HG03135 (cell line): ENCODE measurements around the gene NXN.
"Not testable (repeated sequence)": the region's sequence is repeated elsewhere in the genome, so short reads cannot be mapped to it uniquely, and the experiment has no call there.

Experiments
- ATAC-seq: cut with Tn5 transposase; IDR thresholded peaks from one replicate; pipeline ENCODE4 v1.9.1; 2021; ENCODE audit warnings: mild to moderate bottlenecking, moderate library complexity; ENCODE audit not compliant: unreplicated experiment

The NXN gene

DNA sequence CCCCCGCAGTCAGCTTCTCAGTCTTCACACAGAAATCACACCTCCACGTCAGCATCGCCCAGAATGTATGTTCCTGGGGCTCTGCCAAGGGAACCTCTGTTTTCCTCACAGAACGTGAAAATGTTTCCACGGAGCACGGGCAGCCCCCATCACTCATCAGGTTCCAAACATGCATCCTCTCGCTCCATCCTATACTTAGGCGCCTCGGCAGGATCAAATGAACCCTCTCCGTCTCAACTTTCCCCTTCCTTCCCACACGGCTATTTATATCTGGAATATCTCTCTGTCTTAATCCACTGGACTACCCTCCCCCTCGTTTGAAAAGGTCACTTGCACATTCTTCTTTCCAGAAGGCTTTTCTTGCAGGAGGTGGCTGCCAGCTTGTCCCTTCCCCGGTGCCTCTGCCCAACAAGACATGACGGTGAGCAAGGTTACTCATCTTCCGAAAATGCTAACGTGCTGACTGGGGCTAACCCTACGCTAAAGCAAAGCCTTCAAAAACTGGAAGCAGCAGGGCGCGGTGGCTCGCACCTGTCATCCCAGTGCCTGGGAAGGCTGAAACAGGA, 21.6 kb downstream of the NXN start:
- ATAC-seq, result no peak

DNA sequence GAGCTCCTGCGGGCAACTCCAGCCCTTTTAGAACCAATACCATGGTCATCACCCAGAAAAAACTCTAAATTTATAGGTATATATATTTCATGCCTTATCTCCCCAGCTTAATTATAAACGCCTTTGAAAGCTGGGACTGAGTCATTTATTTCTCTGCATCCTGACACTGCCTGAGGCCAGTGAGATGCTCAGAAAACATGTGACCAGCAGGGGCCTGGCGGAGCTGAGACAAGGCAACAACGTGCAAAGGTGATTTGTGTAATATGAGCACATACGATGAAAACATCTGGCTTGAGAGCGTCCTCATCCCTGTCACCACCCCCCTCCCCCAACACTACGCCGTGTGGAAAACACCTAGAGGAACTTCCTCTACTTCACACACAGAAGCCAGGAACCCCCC, 22.7 kb downstream of the NXN start:
- ATAC-seq, result no peak

DNA sequence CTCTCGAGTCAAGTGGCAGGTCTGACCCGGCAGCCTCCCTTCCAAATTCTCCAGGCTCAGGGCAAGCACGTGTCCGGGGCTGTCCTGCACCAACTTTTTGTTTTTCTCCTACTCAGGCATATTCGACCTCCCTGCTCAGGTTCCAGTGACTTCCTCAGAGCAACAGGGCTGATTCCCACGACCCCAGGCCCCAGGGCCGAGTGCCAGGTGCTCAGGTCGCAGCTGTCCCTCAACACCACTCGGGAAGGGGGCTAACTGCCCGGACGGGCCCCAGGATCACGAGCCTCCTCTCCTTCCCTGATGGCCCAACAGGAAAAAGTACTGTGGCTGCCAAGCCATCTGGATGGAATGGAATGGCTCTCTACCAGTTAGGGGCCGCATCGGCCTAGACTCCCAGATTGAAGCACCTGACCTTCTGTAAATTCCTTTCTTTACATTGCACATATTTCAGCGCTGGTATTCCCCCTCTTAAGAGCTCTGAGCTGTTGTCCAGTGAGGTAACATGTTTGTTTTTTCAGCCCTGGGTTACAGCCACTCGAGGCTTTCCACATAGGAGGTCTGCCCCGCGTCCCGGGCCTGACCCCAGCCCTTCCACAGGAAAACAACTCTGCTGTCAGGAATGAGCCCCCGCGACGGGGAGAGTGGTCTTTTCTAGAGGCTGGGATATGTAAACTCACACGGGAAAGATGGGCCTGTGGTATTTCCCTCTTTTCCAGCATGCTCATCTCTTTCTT, 25.0 kb downstream of the NXN start:
- ATAC-seq, result no peak

DNA sequence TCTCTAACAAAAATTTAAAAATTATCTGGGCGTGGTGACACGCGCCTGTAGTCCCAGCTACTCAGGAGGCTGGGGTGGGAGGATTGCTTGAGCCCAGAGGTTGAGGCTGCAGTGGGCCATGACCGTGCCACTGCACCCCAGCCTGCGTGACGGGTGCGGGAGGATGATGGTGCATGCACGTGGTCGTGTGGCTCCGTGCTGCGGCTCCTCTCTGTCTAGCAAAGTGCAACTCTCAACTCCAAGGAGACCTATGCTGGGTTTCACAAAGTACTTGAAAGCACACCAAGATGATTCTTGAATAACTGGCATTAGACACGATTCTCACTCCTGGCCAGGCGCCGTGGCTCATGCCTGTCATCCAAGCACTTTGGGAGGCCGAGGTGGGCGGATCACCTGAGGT, 25.8 kb downstream of the NXN start:
- no peak for ATAC-seq

DNA sequence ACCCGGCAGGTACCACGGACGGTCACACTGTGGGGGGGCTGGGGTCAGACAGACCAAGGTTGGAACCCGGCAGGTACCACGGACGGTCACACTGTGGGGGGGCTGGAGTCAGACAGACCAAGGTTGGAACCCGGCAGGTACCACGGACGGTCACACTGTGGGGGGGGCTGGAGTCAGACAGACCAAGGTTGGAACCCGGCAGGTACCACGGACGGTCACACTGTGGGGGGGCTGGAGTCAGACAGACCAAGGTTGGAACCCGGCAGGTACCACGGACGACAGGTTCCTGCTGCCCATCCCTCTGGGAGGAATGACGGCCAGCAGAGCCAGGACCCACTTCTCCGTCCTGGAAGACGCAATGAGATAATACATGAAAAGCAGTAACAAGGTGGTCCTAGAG, 27.0 kb downstream of the NXN start:
- ATAC-seq, result not testable (repeated sequence)

DNA sequence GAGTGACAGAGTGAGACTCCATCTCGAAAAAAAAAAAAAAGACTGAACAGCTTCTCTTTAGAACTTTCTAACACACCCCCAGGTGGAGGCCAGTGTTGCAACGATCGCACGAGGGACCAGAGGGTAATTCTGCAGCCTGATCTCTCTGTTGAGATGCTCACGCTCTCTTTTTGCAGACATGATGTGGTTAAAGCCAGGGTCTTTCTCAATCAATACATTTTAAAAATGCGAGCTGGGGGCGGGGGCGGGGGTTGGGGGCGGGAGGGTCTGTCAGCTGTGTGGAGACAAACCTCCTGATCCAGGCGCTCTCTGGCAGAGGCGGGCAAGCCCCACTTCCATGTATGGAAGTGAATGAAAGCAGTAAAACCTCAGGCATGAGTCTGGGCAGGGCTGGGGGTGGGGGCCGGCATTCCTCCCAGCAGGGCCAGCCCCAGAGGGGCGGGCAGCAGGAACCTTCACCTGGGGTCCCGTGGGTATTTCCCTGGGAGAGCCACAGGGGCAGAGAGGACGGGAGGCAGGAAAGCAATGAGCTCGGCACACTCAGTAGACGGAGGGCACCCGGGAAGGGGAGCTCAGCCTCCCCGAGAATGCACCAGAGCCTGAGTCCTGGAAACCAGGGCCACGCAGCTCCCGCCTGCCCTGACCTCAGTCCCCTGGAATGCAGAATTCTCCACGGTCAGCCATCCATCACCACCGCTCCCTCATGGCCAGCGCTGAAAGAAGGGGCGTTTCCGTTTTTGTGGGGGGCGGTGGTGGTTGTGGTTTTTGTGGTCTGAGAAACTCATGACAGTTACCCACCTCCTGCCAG, 28.0 kb downstream of the NXN start:
- no peak for ATAC-seq

DNA sequence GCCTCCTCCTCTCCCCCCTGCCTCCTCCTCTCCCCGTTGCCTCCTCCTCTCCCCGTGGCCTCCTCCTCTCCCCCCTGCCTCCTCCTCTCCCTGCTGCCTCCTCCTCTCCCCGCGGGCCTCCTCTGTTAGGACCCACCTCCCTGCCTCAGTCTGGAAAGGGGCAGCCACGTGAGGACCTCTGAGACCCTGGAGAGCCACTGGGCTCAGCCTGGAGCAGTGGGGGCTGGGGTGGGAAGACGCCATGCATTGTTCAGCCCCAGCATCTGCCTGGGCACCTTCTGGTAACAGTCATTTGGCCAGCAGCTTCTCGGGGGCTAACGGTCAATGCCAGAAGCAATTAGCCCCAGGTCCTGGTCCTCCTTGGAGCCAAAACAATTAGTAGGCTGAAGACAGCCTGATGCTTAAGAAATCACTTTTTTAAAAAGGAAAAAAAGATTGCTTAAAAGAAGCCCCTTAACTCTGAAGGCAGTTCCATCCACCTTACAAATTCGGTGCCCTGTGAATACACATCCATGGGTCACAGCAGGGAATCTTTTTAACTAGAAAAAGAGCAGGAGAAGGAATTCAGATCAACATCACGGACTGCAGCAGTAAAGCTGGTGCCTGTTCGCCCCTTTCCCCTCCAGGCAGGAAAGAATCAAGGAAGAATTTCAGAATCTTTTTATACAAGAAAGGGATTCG, 29.8 kb downstream of the NXN start:
- no peak for ATAC-seq

DNA sequence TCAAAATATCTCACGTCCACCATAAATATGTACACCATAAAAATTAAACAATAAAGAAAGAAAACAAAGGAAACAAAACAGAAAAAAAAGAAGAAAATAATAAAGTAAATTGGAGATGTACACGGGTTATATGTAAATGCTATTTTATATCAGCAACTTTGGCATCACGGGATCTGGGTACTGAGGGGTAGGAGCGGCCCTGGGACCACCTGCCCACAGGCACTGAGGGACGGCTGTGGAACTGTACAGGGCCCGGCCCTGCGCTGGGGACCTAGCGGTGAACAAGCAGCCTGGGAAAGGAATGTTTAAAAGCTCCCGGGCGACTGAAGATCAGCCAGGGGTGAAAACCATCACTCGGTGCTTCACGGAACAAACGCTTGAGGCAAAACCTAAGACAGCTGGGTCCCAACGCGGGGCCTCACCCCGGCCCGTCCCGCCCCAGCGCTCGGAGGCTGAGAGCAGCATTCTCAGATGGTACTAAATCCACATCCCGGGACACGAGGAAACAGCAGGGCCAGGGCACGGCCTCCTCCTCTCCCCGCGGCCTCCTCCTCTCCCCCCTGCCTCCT, 31.2 kb downstream of the NXN start:
- ATAC-seq, result no peak

DNA sequence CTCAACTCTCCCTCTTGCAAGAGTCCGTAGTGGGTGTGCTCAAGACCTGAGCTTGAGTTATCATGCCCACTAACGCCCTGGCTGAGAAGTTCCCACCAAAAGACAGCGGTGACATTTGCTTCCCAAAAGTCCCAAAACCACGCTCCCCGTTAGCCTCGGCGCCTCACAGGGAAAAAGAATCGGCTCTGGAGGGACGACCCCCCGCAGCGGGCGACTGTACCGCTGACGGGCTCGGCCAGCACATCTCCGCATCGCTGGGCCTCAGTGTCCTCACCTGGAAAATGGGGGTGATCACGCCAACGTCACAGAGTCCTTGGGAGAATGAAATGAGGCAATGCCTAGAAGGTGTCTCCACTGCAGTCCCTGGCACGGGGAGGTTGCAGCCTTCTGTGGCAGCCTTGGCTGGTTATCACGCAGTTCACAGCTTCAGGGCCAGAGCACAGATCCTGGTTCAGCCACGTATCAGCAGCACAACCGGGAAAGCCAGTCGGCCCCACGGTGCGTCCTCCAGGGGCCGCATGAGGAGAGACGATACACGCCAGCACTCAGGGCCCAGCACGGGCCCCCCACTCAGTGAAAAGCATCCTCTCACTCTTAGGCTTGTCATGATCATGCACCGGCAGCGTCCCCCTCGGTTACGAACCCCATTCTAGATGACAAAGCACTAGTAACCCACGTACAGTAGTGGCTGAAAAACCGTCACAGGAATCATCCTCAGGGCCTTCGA, 32.9 kb downstream of the NXN start:
- ATAC-seq, result no peak

DNA sequence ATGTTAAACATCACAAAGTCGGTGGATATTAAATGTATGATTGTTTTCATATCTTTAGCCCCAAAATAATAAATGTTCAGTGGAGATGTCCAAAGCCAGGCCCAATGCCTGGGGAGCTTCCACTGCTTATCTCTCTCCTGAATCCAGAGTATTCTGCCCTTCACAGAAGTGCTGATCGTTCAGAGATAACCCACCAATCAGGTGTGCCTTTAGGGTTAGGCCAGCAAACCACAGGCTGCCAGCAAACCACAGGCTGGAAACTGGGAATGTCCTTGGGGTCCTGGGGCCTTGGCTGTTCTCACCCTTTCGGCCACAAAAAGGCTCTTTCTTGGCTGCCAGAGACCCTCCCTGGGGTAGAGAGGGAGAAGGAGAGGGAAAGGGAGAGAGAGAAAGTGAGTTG, 33.9 kb downstream of the NXN start:
- no peak for ATAC-seq

DNA sequence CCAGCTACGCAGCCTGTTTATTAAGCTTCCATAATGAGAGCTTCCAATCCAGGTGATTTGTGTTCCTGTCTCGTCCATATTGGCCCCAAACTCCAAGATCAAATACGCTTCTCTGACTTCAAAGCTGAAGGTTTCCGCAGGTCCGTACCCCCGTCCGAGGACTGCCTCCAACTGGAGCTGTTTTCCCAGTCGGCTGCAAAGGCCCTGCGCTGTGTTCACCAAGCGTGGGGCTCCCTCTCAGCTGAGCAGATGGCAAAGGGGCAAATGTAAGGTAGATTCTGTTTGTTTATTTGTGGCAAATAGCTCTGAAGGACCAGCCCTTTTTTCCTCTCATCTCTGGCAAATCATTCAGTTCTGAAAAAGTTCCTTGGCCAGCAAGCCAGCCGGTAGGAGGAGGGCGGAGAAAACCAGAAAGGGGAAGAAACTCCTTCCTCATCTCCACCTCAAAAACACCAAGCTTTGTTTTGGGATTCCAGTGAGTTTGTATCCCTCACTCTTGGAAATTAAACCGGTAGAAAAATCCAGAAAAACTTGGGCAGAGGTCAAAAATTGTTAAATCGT, 35.2 kb downstream of the NXN start:
- no peak for ATAC-seq

DNA sequence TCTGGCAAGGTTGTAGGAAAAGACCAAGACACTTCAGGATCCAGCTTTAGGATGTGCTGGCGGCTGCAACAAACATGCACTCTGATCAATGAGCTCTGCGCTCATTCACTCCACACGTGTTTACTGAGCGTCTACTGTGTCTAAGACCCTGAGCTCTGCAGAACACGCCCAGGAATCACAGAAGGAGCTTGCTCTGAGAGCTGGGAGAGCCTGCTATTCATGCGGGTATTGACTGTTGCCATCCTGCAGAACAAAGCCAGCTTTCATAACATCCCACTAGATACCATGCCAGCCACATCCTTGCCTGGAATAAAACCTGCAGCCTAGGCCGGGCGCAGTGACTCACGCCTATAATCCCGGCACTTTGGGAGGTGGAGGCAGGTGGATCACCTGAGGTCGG, 44.1 kb downstream of the NXN start:
- no peak for ATAC-seq

DNA sequence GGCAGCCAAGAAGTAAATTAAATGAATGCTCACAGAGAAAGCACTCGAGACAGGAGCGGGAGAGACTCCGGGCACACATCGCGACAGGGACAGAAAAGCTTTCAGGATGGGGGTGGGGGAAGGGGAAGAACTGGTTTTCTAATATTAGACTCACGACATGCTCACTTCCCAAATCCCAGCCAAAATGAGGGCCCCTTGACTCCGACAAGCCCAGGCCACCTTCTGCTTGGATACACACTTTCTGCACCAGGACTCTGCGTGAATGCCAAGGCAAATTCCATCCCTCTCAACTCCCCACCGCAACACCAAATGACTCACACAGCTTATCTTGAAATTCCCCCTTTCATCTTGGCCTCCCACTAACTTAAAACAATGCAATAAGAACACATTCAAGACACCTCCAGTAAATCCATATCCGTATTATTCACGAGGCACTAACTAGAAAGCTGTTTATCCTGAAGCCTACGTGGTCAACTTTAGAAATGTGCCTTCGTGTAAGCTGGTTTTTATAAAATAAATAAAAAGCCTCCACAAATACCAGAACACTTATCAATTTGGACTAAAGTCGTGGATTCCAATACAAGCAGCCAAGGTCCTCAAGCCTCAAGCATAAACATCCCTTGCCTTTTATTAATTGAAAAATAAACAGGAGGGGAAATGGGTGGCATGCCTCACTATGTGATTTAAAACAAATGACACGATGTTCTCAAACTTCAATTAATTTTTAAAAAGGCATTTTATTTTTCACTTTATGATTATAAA, 46.1 kb downstream of the NXN start:
- ATAC-seq, result no peak

DNA sequence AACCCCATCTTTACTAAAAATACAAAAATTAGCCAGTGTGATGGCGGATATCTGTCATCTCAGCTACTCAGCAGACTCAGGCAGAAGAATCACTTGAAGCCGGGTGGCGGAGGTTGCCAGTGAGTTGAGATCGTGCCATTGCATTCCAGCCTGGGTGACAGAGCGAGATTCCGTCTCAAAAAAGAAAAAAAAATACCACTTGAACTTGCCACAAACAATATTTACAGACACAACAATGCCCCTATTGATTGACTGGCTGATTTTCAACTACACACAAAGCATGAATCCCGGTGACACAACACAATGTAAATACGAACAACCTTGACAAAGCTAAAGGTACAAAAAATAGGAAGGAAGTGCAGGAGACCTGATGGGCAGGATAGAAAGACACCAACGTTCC, 49.3 kb downstream of the NXN start:
- ATAC-seq, result no peak

DNA sequence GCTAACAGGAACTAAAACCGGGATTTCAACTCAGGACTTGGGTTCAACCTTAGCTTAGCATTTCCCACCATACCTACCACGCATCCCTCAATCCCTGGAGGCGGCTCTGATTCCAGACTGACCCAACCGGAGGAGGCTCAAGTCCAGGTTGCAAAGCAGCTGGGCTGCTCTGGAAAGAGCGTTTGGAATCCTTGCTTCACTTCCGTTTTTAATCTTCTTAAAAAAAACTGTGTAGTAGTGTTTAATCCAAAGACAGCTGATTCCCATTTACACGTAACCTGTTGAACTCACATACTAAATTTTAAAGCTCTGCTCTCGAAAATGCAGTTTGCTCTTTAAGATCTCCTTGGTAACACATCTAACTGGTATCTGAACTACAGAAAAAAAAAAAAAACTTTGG, 50.0 kb downstream of the NXN start:
- ATAC-seq, result no peak

DNA sequence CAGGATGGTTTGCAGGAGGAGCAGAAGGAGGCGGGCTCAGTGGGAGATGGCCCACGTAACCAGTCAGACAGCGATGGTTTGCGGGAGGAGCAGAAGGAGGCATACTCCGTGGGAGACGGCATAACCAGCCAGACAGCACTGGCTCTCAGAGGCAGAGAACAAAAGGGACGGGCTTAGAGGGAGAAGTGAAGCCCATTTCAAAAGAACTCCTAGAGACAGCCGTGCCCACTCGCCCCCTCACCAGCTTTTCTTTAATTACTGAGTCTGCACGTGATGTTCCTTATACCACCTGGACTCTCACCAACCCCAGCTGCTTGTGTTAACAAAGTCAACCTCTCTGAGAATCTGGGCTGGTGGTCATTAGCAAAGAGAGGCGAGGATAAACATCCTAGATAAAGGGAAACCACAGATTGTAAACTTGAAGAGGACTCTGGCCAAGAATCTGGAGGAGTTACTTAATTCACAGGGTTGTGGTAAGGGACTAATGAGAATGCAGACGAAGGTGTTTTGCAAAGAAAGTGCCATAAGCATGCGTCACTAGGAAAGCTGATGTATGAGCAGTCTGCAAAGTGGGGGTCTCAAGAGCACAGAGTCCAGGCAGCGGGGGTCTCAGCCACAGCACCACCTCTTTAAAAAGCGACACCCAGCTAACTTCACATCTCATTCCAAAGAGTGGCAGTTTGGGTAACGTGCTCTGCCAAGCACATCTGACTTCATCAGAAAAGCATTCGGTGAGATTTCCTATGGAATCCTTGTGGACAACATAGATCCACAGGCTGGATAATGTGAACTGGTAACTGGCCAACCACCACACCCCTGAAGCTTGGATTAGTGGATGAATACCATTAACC, 51.7 kb downstream of the NXN start:
- no peak for ATAC-seq

DNA sequence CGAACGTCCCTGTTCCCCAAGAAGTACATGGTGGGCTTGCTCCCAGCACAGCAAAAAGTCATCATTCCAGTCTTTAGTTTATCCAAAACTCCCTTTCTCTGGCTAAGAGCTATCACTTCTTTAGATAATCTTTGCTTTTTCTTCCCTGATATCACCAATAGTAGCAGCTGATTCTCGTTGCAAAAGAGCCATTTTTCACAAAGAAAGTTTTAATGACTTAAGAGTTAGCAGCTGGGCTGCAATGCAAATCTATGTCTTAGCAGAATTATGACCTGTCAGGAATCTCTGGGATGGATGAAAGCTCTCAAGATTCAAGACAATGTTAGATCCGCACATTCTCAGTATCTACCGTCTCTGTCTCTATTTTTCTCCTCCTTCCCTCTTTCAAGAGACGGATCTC, 53.8 kb downstream of the NXN start:
- ATAC-seq, result no peak

DNA sequence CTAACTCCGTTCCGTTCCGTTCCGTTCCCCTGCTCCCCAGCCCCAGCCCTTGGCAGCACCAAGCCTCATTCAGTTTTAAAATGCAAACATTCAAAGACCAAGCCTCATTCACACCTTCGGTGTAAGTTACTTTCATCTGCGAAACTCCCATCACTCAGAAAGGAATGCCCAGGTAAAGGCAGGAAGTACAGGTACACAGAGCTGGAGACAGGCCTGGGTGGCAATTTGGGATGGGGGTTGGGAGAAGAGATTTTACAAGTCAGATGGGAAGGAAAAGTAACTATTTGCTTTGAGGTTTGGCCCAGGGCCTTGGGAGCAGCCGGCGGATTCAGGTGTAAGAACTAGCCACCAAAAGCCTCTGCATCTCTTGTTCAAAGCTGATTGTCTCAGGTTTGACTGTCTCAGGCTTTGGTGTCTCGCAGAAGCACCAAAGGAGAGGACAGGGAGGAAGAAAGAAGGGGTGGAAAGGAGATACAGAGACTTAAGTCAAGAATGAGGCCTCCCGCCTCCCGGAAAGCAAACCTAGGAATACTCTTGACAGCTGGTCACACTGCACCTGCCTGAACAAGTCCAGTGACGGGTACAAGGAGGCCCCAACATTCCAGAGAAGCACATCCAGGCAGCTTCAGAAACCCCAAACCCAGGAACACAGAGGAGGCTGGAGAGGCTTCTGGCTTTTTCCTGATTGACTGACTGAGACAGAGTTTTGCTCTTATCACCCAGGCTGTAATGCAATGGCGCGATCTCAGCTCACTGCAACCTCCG, 54.7 kb downstream of the NXN start:
- no peak for ATAC-seq
